Left lung (tissue), 10 donors: ENCODE results near the gene RAPSN. TPM values are rescaled to one million over a fixed set of nuclear protein-coding genes. Genes with fewer than 3 reads are reported as not detected.
A peak's percentile ranks its signal among the peaks of the same experiment; 100 is the strongest.

Source experiments
- ATAC-seq: fragments of 200-7000 bp; cut with Tn5 transposase; one replicate; pipeline ENCODE4 v1.9.1; 2020; ENCODE audit warnings: moderate library complexity
- DNase-seq, 4 donors: peaks; one replicate each; pipeline ENCODE4 v3.0.0-alpha.2; 2013 to 2020
- H3K27ac ChIP-seq, 2 donors: fragments of 200-600 bp; sonication (generic) in 1 of 2; one replicate each; pipeline versions ENCODE4 v1.5.0 to v1.8.0; 2020 to 2021
- H3K27me3 ChIP-seq, 2 donors: fragments of 200-600 bp; sonication (generic) in 1 of 2; one replicate each; pipeline versions ENCODE4 v1.5.0 to v1.8.0; 2020 to 2021
- H3K36me3 ChIP-seq, 2 donors: fragments of 200-600 bp; sonication (generic) in 1 of 2; one replicate each; pipeline versions ENCODE4 v1.5.0 to v1.8.0; 2020 to 2021
- H3K4me1 ChIP-seq, 2 donors: fragments of 200-600 bp; one replicate each; pipeline ENCODE4 v1.8.0; 2021
- H3K4me3 ChIP-seq, 2 donors: fragments of 200-600 bp; sonication (generic) in 1 of 2; one replicate each; pipeline versions ENCODE4 v1.5.0 to v1.8.0; 2020 to 2021; ENCODE audit warnings: mild to moderate bottlenecking in 1 of 2
- H3K9me3 ChIP-seq, 2 donors: fragments of 200-600 bp; sonication (generic) in 1 of 2; one replicate each; pipeline versions ENCODE4 v1.5.0 to v1.8.0; 2020 to 2021
- CTCF ChIP-seq, 2 donors: fragments of 200-600 bp; sonication (generic) in 1 of 2; IDR thresholded peaks; one replicate each; pipeline versions ENCODE4 v1.5.0 to v1.8.0; 2021; ENCODE audit warnings: antibody characterized with exemption in 2 of 2
- intact Hi-C, 2 donors: fragments of 100-400 bp; cut with DNase I; formaldehyde crosslinking; loops; one replicate each; pipeline versions ENCODE4 v1.11.2 to v1.14.2; 2022
- polyA plus RNA-seq, 6 donors: library from polyadenylated mRNA; unstranded; fragments of 120-200 nt; gene quantifications; one replicate each; pipeline ENCODE4 v1.2.1, GENCODE V29; 2013; ENCODE audit not compliant: insufficient read length in 6 of 6
- total RNA-seq, 2 donors: library from RNA; stranded (reverse); fragmentation: NEBNext Ultra II Directional; extraction: Animal tissue kit (Norgen Biotek cat#: 25700); gene quantifications; one replicate each; pipeline ENCODE4 v1.2.1, GENCODE V29; 2021
- donor health status: DM: no; HTN: yes; CAD: no.
- donor health status: DM: no; HTN: no; CAD: no.

RAPSN gene
- total and polyA plus RNA-seq, 8 donors = 0.26 to 1.0 (median 0.51) TPM

GRCh38 chr11:47426062-47426956, 22.6 kb downstream of the RAPSN start, which contains the start of gene PSMC3:
Gene PSMC3 (minus strand): TSS chr11:47426439. CDS start chr11:47426279, 160 bp downstream.
- H3K27me3 ChIP-seq = no peaks in the 10 kb centered on the region
- DNase-seq = peak; percentile 97 to 99 (median 98)
- H3K36me3 ChIP-seq = peaks cover 0 to 36% of the 10 kb centered on the region in 2 donors
- H3K27ac ChIP-seq = peak within 1 kb of the TSS; percentile 89 to 92
- peak; percentile 99 for ATAC-seq
- H3K4me3 ChIP-seq = peak within 1 kb of the TSS; percentile 92 to 99
- H3K9me3 ChIP-seq = no peaks in the 10 kb centered on the region
- no peak for TF ChIP-seq CTCF (IDR thresholded peaks at IDR 0.05)
- intact Hi-C loops = no loop called here
- peaks cover 8 to 16% of the 10 kb centered on the region in 2 donors for H3K4me1 ChIP-seq

GRCh38 chr11:47425611-47426010, 23.3 kb downstream of the RAPSN start:
- intact Hi-C loops = no loop called here

GRCh38 chr11:47418454-47419259, 30.3 kb downstream of the RAPSN start:
- Histone ChIP-seq H3K36me3 (peaks cover 0 to 99% of the 10 kb centered on the region in 2 donors), H3K9me3 (no peaks in the 10 kb centered on the region), H3K4me1 (peaks cover 14 to 31% of the 10 kb centered on the region in 2 donors), H3K27me3 (no peaks in the 10 kb centered on the region), H3K4me3 (no peak overlapping the region), H3K27ac (no peak overlapping the region)
- intact Hi-C loops = no loop called here
- DNase-seq (no peak), ATAC-seq (no peak)
- TF ChIP-seq CTCF (IDR thresholded peaks at IDR 0.05) = no peak

More at GRCh38 chr11:47425611-47426010, 23.3 kb downstream of the RAPSN start:
- Histone ChIP-seq H3K4me1 (peaks cover 8 to 16% of the 10 kb centered on the region in 2 donors), H3K36me3 (peaks cover 0 to 43% of the 10 kb centered on the region in 2 donors), H3K27ac (peak overlapping the region; percentile 89 to 92), H3K9me3 (no peaks in the 10 kb centered on the region), H3K27me3 (no peaks in the 10 kb centered on the region), H3K4me3 (peak overlapping the region; percentile 92 to 99)
- DNase-seq (no peak), ATAC-seq (no peak)
- no peak for TF ChIP-seq CTCF (IDR thresholded peaks at IDR 0.05)

GRCh38 chr11:47417712-47418111, 31.2 kb downstream of the RAPSN start:
- no peak for DNase-seq
- Histone ChIP-seq H3K27me3 (no peaks in the 10 kb centered on the region), H3K4me3 (no peak overlapping the region), H3K9me3 (no peaks in the 10 kb centered on the region), H3K36me3 (peaks cover 0 to 99% of the 10 kb centered on the region in 2 donors), H3K27ac (no peak overlapping the region), H3K4me1 (peaks cover 14 to 35% of the 10 kb centered on the region in 2 donors)
- no peak for ATAC-seq
- intact Hi-C loops = no loop called here
- TF ChIP-seq CTCF (IDR thresholded peaks at IDR 0.05) = no peak
